Mesodermal cell (in vitro differentiated cells): ENCODE measurements around the gene FNBP1L.

Experiments used
- H3K27ac ChIP-seq: 2 replicates; pipeline ENCODE4 v1.7.0; 2013; ENCODE audit warnings: mild to moderate bottlenecking, low read depth, low read length, moderate library complexity; ENCODE audit not compliant: severe bottlenecking
- H3K36me3 ChIP-seq: 2 replicates; pipeline ENCODE4 v1.7.1; 2013; ENCODE audit warnings: mild to moderate bottlenecking, low read length, moderate library complexity; ENCODE audit not compliant: control insufficient read depth, insufficient read depth
- H3K4me1 ChIP-seq: one replicate; pipeline ENCODE4 v1.7.1; 2013; ENCODE audit warnings: mild to moderate bottlenecking, low read length; ENCODE audit not compliant: insufficient read depth, control insufficient read depth, poor library complexity, severe bottlenecking
- H3K4me3 ChIP-seq: 2 replicates; pipeline ENCODE4 v1.7.0; 2013; ENCODE audit warnings: low read length, control low read depth, mild to moderate bottlenecking; ENCODE audit not compliant: insufficient read depth, poor library complexity, severe bottlenecking; ENCODE audit errors: extremely low read depth
- H3K9me3 ChIP-seq: 2 replicates; pipeline ENCODE4 v1.7.1; 2013; ENCODE audit warnings: mild to moderate bottlenecking, low read length, moderate library complexity; ENCODE audit not compliant: control insufficient read depth
- WGBS, 2 experiments: methylation state at CpG; one replicate each; pipeline ENCODE4 v1.1.5; 2013; ENCODE audit warnings: missing lambda C conversion rate in 2 of 2; ENCODE audit not compliant: insufficient coverage in 2 of 2; 5-methylcytosine and 5-hydroxymethylcytosine counted together

Gene FNBP1L

DNA sequence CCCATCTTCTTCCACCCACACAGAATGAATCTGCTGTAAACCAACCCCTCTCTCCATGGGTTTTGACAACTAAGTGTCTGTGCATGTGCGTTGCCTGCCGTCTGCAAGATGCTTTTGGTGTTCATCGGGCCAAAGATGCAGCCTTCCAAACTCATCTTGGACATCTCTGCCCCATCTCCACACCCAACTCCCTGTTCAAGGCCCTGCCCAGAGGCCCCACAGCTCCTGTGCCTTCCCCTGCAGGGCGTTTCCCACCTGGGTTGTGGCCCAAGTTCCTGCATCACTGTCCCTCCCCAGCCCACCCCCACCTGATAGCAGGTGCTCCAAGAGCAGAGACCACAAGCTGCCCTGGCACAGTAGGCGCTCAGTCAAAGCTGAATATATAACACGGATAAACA lies 130.5 kb downstream of the FNBP1L start:
- no peak overlapping the region for H3K27ac ChIP-seq
- no peak overlapping the region for H3K4me3 ChIP-seq
- H3K4me1 ChIP-seq: peaks cover 39% of the 10 kb centered on the region
- 91 to 100% methylated on average over 3 to 6 of the region's 6 CpGs for WGBS, 2 experiments
- peaks cover 89% of the 10 kb centered on the region for H3K36me3 ChIP-seq
- no peaks in the 10 kb centered on the region for H3K9me3 ChIP-seq

DNA sequence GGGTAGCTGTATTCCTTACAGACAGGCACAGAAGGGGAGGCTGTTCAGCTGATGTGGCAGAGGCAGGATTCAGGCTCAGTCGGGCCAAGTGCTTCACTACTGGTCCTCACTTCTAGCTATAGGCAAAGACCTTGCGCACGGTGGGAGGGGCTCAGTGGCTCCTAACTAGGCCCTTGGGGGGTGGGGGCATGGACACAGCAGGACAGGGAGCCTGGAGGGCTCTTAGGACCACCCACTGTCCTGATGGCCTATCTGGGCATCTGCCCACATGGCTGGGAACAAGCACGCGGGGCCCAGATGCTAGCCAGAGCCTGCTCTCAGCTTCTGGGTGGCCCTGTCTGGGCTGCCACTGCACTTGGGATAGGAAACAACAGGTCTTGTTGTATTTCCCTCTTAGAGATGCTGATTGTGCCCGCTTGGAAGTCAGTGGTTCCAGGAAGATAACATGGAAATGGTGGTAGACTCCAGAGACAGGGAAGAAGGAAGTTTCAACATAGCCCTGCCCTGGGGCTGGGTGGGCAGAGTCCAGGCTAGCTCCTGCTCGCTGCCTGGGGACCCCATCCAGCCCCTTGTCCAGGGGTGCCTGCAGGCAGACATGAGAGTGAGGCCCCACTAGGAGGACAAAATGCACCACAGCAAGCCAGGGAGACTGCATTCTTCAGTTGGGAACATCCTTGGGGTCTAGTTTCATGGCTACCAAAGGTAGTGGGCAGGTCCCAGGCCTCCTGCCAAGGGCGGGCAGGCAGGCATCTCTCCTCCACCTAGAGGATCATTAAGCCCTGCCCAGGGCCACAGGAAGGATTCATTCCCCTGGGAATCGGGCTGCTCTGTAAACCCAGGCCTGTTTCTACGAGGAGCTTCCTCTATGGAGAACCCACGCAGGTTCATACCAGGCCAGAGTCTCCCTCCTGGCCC lies 131.2 kb downstream of the FNBP1L start:
- Histone ChIP-seq H3K27ac (peak overlapping the region; percentile 85), H3K4me1 (peaks cover 39% of the 10 kb centered on the region)
- WGBS, 2 experiments: 91 to 95% methylated on average over 7 to 9 of the region's 11 CpGs

DNA sequence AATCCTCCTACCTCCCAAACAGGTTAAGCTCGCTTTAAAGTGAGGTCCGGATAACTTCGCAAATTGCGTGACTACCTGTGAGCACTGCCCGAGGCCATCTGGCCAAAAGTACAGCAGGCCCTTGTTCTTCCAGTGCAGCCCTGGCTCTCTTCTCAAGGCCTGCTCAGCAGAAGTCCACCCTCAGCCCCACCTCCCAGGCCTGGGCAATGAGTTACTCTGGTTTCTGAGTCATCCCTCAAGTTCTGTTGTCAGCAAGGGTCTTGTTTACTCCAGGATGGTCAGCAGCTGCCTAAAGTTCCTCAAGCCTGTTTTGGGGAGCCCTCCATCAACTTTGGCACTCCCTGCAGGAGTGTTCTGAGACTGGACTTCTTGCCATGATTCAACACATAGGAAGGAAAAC lies 132.0 kb downstream of the FNBP1L start:
- peaks cover 42% of the 10 kb centered on the region for H3K4me1 ChIP-seq
- 86 to 89% methylated on average over 5 of the region's 5 CpGs for WGBS, 2 experiments
- H3K9me3 ChIP-seq: no peaks in the 10 kb centered on the region
- no peak overlapping the region for H3K4me3 ChIP-seq
- peak overlapping the region; percentile 85 for H3K27ac ChIP-seq
- peaks cover 91% of the 10 kb centered on the region for H3K36me3 ChIP-seq

More for the DNA sequence above, 131.2 kb downstream of the FNBP1L start:
- peaks cover 91% of the 10 kb centered on the region for H3K36me3 ChIP-seq
- no peaks in the 10 kb centered on the region for H3K9me3 ChIP-seq
- no peak overlapping the region for H3K4me3 ChIP-seq

DNA sequence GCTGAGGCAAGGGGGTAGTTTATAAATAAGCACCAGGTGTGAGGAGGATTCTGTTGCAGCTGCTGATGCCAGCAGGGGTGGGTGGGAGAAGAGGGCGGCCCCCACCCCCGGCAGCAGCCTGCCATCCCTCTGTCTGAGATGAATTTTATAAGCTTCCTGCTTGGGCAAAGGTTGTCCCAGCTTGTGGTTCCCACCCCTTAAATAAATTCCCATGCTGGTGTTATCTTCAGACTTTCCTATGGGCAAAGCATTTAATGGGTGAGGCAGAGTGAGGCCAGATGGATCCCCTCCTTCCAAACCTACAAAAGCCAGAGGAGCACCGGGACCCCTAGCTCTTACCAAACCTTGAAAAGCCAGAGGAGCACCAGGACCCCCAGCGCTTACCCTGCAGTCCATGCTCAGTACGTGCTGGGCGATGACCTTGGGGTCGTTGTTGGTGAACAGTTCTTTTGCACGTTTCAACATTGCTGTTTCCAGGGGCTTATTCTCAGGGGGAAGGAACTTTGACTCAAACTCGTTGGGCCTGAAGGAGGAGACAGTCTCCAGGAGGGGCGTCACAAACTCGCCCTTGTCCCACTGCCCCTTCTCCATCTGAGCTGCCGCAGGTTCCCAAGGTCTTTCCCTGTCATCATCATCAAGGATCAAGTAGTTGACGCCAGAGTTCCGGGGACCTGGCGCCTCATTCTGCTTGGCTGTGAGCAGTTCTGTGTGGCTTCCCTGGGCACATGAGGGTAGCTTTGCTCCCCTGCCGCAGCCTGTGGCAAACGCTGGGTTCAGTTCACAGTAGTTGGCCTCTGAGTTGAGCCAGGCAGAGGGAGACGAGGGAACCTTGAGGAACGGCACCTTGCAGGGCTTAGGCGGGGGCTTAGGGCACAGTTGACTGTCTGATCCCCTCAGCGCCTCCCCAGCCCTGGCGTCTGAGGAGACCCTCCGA lies 134.3 kb downstream of the FNBP1L start:
- no peaks in the 10 kb centered on the region for H3K9me3 ChIP-seq
- H3K36me3 ChIP-seq: peaks cover 91% of the 10 kb centered on the region
- WGBS, 2 experiments: 95 to 96% methylated on average over 22 to 23 of the region's 23 CpGs
- H3K4me1 ChIP-seq: peaks cover 35% of the 10 kb centered on the region
- no peak overlapping the region for H3K4me3 ChIP-seq
- no peak overlapping the region for H3K27ac ChIP-seq

DNA sequence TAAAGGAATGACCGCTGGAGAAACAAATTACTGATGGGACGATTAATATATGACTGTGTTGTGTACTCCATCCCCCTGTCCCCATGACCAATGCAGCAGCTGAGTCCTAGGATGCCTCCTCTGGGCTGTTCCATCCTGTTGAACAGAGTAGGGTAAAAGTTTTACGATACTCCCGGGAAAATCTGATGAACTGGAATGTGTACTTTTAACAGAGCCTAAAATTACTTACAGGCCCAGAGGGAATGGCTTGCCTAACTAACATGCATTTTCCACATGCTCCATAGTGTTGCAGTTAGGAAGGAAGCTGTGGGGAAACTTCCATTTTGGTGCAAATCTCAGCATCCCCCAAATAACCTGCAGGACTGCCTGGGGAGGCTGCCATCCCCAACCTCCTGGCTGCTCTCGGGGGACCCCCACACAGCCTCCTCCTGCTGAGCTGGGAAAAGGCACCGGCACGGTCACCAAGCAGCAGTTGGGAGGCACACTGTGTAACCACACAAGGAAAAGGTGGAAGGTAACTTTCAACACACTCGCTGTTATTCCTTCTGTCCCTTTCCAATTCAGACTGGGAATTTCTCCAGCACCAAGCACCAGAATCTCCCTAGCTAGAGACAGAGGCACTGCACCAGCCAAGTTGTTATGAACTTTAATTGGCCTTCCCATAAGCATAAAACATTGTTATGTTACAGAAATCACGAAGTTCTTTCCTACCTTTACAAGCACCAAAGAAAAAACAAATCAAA lies 136.5 kb downstream of the FNBP1L start:
- Histone ChIP-seq H3K4me1 (peaks cover 39% of the 10 kb centered on the region), H3K36me3 (peaks cover 91% of the 10 kb centered on the region)
- WGBS, 2 experiments: 77 to 94% methylated on average over 3 to 9 of the region's 9 CpGs

DNA sequence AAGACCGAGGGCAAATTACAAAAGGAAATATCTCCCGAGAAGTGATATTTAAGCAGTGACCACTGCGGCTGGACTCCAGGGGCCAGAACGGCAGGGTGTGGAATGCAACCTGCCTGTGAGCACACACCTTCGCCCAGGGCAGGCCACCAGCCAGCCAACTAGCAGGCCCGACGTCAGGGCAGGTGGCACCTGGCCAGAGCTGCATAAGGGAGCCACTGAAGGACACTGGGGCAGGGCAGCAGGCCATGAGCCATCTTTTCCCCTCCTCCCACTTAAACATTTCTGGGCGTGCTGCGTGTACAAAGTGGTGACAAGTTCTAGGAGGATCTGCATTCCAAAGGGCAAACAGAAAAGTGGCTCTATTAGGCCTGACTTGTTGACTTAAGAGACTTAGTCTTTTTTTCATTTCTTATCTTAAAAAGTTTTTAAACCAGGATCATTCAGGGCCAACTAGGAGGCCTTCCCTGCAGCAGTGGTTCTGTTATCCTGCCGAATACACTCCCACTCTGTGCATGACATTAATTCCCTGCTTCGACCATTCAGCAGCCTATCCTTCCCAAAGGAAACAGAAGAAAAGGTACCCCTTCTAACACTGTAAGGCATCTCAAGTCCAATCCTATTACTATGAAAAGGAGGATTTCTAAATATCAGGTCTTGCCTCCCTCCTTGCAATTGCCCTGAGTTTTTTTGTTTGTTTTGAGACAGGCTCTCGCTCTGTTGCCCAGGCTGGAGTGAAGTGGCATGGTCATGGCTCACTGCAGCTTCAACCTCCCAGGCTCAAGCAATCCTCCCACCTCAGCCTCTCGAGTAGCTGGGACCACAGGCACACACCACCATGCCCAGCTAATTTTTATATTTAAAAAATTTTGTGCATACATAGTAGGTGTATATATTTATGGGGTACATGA lies 137.4 kb downstream of the FNBP1L start:
- H3K36me3 ChIP-seq: peaks cover 95% of the 10 kb centered on the region
- peak overlapping the region; percentile 41 for H3K27ac ChIP-seq
- H3K9me3 ChIP-seq: no peaks in the 10 kb centered on the region
- H3K4me3 ChIP-seq: no peak overlapping the region
- H3K4me1 ChIP-seq: peaks cover 31% of the 10 kb centered on the region
- WGBS, 2 experiments: 93 to 95% methylated on average over 7 to 8 of the region's 13 CpGs

More for the DNA sequence above, 136.5 kb downstream of the FNBP1L start:
- Histone ChIP-seq H3K4me3 (no peak overlapping the region), H3K27ac (peak overlapping the region; percentile 41), H3K9me3 (no peaks in the 10 kb centered on the region)

DNA sequence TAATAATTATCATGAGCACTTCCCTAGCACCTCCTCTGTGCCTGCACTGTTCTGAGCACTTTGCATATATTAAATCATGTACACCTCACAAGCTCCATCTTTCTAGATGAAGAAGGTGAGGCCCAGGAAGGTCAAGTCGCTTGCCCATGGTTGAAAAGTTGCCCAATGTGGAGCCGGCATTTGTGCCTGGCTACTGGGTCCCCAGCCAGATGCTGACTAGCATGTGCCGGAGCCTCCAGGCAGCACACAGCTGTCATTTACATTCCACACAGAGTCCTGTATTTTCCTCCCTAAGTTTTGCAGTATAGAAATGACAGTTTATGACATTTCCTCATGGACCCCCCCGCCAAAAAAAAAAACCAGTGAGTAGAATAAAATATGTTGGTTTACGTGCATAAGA lies 139.4 kb downstream of the FNBP1L start:
- Histone ChIP-seq H3K4me3 (no peak overlapping the region), H3K4me1 (peaks cover 35% of the 10 kb centered on the region), H3K36me3 (peaks cover 97% of the 10 kb centered on the region), H3K9me3 (no peaks in the 10 kb centered on the region), H3K27ac (no peak overlapping the region)
- WGBS, 2 experiments: 93 to 100% methylated on average over 1 to 2 of the region's 5 CpGs

DNA sequence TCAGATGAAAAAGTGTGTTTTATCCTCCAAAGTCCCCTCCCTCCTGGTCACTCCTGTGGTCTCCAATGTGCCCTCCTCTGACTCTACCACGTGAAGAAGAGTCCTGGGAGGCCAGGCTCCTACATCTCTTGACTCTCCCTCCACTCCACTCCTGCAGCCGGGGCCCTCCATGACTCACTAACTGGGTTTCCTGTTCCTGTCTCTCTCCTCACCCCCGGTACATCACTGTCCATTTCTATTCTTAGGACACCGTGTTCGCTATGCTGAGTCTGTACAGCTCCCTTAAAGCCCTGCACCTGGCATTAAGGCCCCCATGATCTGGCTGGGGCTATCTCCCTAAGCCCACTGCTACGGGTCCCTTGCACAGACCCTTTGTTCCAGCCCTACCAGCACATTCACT lies 140.3 kb downstream of the FNBP1L start:
- Histone ChIP-seq H3K36me3 (peaks cover 97% of the 10 kb centered on the region), H3K4me3 (no peak overlapping the region), H3K9me3 (no peaks in the 10 kb centered on the region), H3K27ac (no peak overlapping the region), H3K4me1 (peaks cover 36% of the 10 kb centered on the region)
- 88 to 94% methylated on average over 5 to 6 of the region's 6 CpGs for WGBS, 2 experiments

DNA sequence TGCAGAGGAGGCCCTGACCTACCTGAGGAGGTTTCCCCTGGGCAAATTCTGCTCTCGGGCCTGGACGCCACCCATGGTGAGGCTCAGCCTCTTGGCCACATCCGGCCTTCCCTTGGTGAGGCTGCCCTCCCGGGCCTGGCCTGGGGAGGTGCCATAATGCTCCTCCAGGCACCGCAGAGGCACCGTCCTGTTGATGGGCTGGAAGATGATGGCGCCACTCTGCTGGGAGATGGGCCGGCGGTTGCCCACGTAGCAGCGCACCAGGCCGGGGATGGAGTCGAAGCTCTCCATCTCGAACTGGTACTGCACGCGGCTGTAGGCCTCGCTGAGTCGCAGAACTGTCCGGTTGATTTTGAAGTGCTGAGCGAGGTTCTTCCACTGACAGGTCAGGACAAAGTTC lies 141.0 kb downstream of the FNBP1L start:
- no peak overlapping the region for H3K4me3 ChIP-seq

More for the DNA sequence above, 141.0 kb downstream of the FNBP1L start:
- Histone ChIP-seq H3K27ac (no peak overlapping the region), H3K36me3 (peaks cover 97% of the 10 kb centered on the region), H3K9me3 (no peaks in the 10 kb centered on the region), H3K4me1 (peaks cover 37% of the 10 kb centered on the region)
- WGBS, 2 experiments: 94 to 97% methylated on average over 20 of the region's 20 CpGs
